ENCODE results near the gene GPC6.

GPC6 gene

DNA sequence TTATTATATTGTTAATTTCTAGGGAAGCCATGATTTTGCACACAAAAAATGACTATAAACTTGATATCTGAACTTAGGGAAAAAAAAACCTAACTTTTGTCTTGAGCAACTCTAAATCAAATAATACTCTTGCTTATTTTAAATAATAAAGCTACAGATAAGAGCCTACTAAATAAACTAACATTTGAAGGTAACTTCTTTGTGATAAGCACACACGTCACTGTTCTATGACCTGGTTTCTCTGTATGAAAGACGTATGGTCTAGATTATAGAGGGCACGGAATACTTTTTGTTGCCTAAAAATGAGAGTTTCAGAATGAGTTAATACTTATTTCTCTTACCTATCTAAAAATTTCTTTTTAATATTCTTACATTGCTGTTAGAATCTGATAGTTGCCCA lies 649.6 kb downstream of the GPC6 start:
- TF ChIP-seq EZH2phosphoT487 (conservative IDR thresholded peaks at IDR 0.05; ENCODE audit: low read length), result no peak
- TF ChIP-seq, protein P1, sequence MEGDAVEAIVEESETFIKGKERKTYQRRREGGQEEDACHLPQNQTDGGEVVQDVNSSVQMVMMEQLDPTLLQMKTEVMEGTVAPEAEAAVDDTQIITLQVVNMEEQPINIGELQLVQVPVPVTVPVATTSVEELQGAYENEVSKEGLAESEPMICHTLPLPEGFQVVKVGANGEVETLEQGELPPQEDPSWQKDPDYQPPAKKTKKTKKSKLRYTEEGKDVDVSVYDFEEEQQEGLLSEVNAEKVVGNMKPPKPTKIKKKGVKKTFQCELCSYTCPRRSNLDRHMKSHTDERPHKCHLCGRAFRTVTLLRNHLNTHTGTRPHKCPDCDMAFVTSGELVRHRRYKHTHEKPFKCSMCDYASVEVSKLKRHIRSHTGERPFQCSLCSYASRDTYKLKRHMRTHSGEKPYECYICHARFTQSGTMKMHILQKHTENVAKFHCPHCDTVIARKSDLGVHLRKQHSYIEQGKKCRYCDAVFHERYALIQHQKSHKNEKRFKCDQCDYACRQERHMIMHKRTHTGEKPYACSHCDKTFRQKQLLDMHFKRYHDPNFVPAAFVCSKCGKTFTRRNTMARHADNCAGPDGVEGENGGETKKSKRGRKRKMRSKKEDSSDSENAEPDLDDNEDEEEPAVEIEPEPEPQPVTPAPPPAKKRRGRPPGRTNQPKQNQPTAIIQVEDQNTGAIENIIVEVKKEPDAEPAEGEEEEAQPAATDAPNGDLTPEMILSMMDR (IDR thresholded peaks at IDR 0.05; ENCODE audit: insufficient read depth, low read length, poor library complexity, severe bottlenecking), result no peak
- no peak overlapping the region for H3K4me3 ChIP-seq (ENCODE audit: insufficient read depth, low read length, poor library complexity, severe bottlenecking)
- H3K4me2 ChIP-seq (ENCODE audit: low read depth, low read length, poor library complexity, severe bottlenecking), result no peak overlapping the region
- H4K20me1 ChIP-seq (ENCODE audit: low read depth, low read length), result no peaks in the 10 kb centered on the region
- H3K9me3 ChIP-seq (ENCODE audit: insufficient read depth, low read length), result no peaks in the 10 kb centered on the region
- no peak overlapping the region for H3K9ac ChIP-seq (ENCODE audit: low read length)
- no peak overlapping the region for H3K27ac ChIP-seq (ENCODE audit: low read depth, low read length)
- no peak overlapping the region for H2AFZ ChIP-seq (ENCODE audit: low read depth, low read length, severe bottlenecking)
- H3K27me3 ChIP-seq (ENCODE audit: low read length), result no peaks in the 10 kb centered on the region
- H3K9me2 ChIP-seq (replicated peaks; ENCODE audit: insufficient read depth, low read length), result no peaks in the 10 kb centered on the region
- no peaks in the 10 kb centered on the region for H3K36me3 ChIP-seq (ENCODE audit: low read length)
- H3K79me2 ChIP-seq (ENCODE audit: insufficient read depth, low read length), result no peaks in the 10 kb centered on the region
- H3F3A ChIP-seq (ENCODE audit: insufficient read depth), result no peaks in the 10 kb centered on the region

DNA sequence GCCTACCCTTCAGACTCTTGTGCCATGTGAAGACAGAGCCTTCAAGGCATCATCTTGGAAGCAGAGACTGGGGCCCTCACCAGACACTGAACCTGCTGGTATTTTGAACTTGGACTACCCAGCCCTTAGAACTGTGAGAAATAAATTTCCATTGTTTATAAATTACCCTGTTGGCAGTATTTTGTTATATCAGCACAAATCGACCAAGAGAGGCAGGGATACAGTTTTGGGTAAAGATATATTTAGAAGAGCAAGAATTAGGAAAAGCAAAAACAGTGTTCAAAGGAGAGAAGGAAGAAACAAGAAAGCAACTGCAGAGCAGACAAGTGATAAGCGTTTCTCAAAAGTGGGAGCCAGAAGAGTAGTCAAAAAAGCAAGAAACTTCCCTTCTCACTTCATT lies 652.1 kb downstream of the GPC6 start:
- Histone ChIP-seq H4K20me1 (ENCODE audit: low read depth, low read length) (no peaks in the 10 kb centered on the region), H3K4me2 (ENCODE audit: low read depth, low read length, poor library complexity, severe bottlenecking) (no peak overlapping the region), H3K9me2 (replicated peaks; ENCODE audit: insufficient read depth, low read length) (no peaks in the 10 kb centered on the region)

DNA sequence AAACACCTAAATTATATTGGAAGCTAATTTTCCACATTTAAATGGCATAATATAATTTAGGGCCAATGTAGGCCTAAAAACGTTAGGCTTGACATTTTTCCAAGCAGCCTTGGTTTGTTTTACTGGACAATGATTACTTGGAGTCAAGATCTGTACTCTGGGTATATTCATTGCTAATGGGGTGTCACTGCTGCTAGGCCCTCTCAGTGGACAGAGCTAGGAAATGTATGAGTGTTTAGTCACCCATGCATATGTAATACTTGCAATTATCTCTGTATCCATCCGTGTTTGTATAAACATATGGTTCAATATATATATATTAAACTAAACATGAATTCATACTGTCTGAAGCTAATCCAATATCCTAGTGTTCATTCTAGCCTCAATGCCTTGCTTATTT lies 654.8 kb downstream of the GPC6 start:
- Histone ChIP-seq H3K9me3 (ENCODE audit: insufficient read depth, low read length) (no peaks in the 10 kb centered on the region), H3K9ac (ENCODE audit: low read length) (no peak overlapping the region), H3K27me3 (ENCODE audit: low read length) (no peaks in the 10 kb centered on the region), H4K20me1 (ENCODE audit: low read depth, low read length) (no peaks in the 10 kb centered on the region), H3K36me3 (ENCODE audit: low read length) (no peaks in the 10 kb centered on the region), H3K27ac (ENCODE audit: low read depth, low read length) (no peak overlapping the region), H3K79me2 (ENCODE audit: insufficient read depth, low read length) (no peaks in the 10 kb centered on the region), H3K9me2 (replicated peaks; ENCODE audit: insufficient read depth, low read length) (no peaks in the 10 kb centered on the region), H2AFZ (ENCODE audit: low read depth, low read length, severe bottlenecking) (no peak overlapping the region), H3K4me2 (ENCODE audit: low read depth, low read length, poor library complexity, severe bottlenecking) (no peak overlapping the region), H3F3A (ENCODE audit: insufficient read depth) (no peaks in the 10 kb centered on the region), H3K4me3 (ENCODE audit: insufficient read depth, low read length, poor library complexity, severe bottlenecking) (no peak overlapping the region)
- TF ChIP-seq, protein P1 (IDR thresholded peaks at IDR 0.05; ENCODE audit: insufficient read depth, low read length, poor library complexity, severe bottlenecking), result no peak
- no peak for TF ChIP-seq EZH2phosphoT487 (conservative IDR thresholded peaks at IDR 0.05; ENCODE audit: low read length)

More for the DNA sequence above, 652.1 kb downstream of the GPC6 start:
- no peaks in the 10 kb centered on the region for H3K9me3 ChIP-seq (ENCODE audit: insufficient read depth, low read length)
- no peak for TF ChIP-seq EZH2phosphoT487 (conservative IDR thresholded peaks at IDR 0.05; ENCODE audit: low read length)
- TF ChIP-seq, protein P1 (IDR thresholded peaks at IDR 0.05; ENCODE audit: insufficient read depth, low read length, poor library complexity, severe bottlenecking), result no peak
- no peak overlapping the region for H3K27ac ChIP-seq (ENCODE audit: low read depth, low read length)
- H3K9ac ChIP-seq (ENCODE audit: low read length), result no peak overlapping the region
- no peaks in the 10 kb centered on the region for H3K79me2 ChIP-seq (ENCODE audit: insufficient read depth, low read length)
- no peak overlapping the region for H3K4me3 ChIP-seq (ENCODE audit: insufficient read depth, low read length, poor library complexity, severe bottlenecking)
- H2AFZ ChIP-seq (ENCODE audit: low read depth, low read length, severe bottlenecking), result no peak overlapping the region
- no peaks in the 10 kb centered on the region for H3K36me3 ChIP-seq (ENCODE audit: low read length)
- no peaks in the 10 kb centered on the region for H3K27me3 ChIP-seq (ENCODE audit: low read length)
- no peaks in the 10 kb centered on the region for H3F3A ChIP-seq (ENCODE audit: insufficient read depth)
